Left lobe of liver (tissue), 2 donors: Measurements from ENCODE around the gene LRP10. TPM values are rescaled to one million over a fixed set of nuclear protein-coding genes. Genes with fewer than 3 reads are reported as not detected.
"Not testable (repeated sequence)": the region's sequence is repeated elsewhere in the genome, so short reads cannot be mapped to it uniquely, and the experiment has no call there.

Experiments used
- ATAC-seq: fragments of 200-7000 bp; cut with Tn5 transposase; one replicate; pipeline ENCODE4 v1.9.1; 2020; ENCODE audit warnings: mild to moderate bottlenecking, moderate library complexity
- DNase-seq: peaks from one replicate; pipeline ENCODE4 v3.0.0-alpha.2; 2020; ENCODE audit warnings: low spot score
- total RNA-seq: library from RNA; stranded (reverse); gene quantifications from one replicate; pipeline ENCODE4 v1.2.1, GENCODE V29; 2021
- donor health status: DM: no; HTN: no; CAD: no; lungs with moderate emphysema.
- donor health status: DM: no; HTN: yes; CAD: no.

LRP10 gene
- total RNA-seq, 1 donor from 2014 or later = 34.3 TPM

DNA sequence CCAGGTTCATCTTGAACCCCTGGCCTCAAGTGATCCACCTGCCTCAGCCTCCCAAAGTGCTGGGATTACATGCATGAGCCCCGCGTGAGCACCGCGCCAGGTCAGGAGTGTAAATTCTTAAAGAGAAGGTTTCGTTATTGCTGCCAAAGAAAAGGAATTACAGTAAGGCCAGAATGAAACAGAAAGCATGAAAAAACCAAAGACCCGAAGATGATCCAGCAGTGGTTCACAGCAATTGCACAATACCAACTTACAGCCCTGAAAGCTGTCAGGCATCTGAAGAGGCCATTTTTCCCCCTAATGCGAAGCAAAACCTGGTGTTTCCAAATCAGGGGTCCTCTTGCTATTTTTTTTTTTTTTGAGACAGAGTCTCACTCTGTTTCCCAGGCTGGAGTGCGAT lies 37.1 kb downstream of the LRP10 start:
- ATAC-seq (no peak), DNase-seq (no peak)

GRCh38 chr14:22910916-22911315 lies 39.4 kb downstream of the LRP10 start:
- DNase-seq (no peak), ATAC-seq (no peak)

GRCh38 chr14:22914836-22915235 lies 43.3 kb downstream of the LRP10 start:
- DNase-seq, ATAC-seq: not testable (repeated sequence)

DNA sequence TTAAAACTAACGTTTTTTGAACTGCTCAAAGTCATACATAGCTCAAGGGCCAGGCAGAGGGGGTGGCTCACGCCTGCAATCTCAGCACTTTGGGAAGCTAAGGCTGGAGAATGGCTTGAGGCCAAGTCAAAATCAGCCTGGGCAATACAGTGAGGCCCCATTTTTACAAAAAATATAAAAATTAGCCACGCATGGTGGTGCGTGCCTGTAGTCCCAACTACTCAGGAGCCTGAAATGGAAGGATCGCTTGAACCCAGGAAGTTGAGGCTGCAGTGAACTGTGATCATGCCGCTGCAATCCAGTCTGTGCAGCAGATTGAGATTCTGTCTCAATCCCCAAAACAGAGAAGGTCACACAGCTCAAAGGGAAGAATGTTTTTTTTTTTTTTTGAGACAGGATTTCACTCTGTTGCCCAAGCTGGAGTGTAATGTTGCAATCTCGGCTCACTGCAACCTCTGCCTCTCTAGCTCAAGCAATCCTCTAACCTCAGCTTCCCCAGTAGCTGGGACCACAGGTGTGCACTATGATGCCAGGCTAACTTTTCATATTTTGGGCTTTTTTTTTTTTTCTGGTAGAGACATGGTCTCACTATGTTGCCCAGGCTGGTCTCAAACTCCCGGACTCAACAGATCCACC lies 44.5 kb downstream of the LRP10 start:
- peak; percentile 70 for DNase-seq
- peak; percentile 39 for ATAC-seq

GRCh38 chr14:22918804-22919600 lies 47.5 kb downstream of the LRP10 start, which contains the start of gene RBM23:
TSS of gene RBM23 (minus strand) at chr14:22919149.
- DNase-seq (peak; percentile 99), ATAC-seq (peak; percentile 86)

DNA sequence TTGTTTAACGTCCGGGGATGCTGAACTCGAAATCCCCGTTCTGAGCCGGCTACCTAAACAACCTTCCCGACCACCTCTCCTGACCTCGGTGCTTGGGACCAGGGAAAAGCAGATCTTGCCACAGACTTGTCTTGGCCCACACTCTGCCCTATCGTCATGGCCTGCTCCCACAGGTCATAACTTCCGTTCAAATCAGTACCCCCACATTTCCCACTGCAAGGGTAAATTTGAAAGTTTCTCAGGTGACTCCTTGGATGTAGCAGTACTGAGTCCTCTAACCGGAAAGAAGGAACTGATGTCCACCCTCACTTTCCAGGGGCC lies 48.0 kb downstream of the LRP10 start:
- ATAC-seq (no peak), DNase-seq (no peak)

DNA sequence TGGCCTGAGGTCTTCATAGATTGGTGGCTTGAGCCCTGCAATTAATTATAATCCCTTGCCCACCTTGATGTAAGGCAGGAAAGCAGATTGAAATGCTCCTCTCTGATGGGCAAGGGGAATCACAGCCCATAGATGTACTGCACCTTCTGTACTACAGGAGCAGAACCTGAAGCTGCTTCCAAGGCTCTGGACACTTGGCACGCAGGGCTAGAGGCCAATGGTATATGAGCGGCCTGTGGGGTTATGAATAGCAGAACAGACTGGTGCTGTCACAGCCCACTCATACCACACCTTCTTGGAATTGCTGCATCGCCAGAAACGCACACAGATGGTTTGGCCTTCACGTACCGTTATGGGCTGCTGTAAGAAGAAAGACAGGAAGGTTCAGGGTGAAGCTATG lies 49.2 kb downstream of the LRP10 start:
- ATAC-seq (no peak), DNase-seq (no peak)

DNA sequence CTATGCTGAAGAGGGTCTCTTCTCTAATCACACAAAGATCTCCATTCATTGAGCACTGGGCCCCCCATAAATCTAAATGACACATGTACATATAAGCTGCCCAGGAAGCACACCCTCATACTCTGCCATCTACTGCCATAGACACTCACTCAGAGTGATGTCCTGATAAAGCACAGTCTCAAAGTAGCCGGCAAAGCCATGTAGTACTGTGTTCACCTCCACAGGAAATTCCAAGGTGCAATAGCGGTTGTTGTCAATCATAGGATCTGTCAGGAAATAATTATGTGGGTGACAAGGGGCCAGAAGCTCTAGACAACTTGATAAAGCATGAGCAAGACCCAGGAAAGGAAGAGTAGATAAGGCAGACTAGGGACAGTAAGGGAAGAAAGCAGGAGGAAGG lies 50.8 kb downstream of the LRP10 start:
- no peak for DNase-seq
- ATAC-seq = no peak

GRCh38 chr14:22923746-22924145 lies 52.2 kb downstream of the LRP10 start:
- no peak for DNase-seq
- no peak for ATAC-seq

GRCh38 chr14:22925513-22925912 lies 54.0 kb downstream of the LRP10 start:
- DNase-seq = no peak

DNA sequence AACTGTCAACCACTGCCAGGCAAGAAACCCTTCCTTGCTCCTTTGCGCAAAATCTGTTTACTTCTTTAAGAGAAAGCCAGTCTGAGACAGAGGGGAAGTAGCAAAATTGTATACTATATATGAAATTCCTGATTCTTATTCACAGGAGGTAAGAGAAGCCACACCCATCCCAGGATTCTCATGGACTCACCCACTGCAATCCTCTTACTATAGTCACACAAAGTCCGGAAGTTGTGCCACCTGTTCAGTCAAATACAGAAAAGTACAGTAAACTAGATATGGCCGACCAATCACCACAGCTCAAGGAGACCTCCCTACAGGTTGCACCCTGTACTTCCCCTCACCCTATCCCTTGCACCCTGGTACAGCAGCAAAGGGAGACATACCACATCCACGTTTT lies 54.8 kb downstream of the LRP10 start:
- DNase-seq (no peak), ATAC-seq (no peak)

More at GRCh38 chr14:22925513-22925912, 54.0 kb downstream of the LRP10 start:
- ATAC-seq = no peak

DNA sequence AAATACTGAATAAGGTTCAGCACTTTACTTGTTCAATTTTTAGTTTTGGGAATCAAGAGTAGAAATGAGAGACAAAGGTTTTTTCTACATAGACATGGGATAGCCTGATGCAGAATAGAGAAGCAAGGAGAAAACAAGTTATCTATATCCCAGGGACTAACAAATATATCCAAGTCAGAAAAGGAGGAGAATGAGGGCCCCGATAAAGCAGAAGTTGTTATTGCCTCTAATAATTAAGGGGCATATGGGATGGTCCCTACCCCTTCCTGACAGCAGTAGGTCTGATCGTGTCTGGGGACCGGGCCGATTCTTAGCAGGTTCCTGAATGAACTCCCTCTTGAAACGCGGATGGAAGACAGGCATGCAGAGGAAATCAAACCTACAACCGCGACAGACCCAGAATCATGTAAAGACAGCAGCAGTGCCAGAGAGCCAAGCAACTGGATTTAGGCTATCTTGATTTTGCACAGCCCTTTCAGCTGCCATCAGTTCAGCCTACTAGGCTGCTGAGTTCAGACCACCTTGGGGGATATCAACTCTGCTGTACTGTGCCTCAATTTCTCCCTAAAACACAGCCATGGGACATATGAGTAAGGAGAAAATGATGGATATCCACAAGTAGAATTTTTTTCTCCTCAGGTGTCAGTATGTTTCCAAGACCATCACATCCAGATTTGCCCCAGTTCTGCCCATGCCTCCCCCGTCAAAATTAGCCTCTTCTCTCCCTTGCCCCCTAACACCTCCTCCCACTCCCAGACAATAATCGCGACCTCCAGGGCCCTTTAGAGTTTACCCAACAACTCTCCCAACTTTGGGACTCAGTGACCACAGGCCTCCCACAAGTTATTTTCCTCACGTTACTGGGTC lies 56.9 kb downstream of the LRP10 start:
- DNase-seq (no peak), ATAC-seq (no peak)

GRCh38 chr14:22929104-22929960 lies 57.8 kb downstream of the LRP10 start, which contains the start of gene PRMT5:
TSS of gene PRMT5 (minus strand) at chr14:22929376. CDS start at chr14:22929361, 15 bp downstream.
- DNase-seq (peak; percentile 99), ATAC-seq (peak; percentile 95)

DNA sequence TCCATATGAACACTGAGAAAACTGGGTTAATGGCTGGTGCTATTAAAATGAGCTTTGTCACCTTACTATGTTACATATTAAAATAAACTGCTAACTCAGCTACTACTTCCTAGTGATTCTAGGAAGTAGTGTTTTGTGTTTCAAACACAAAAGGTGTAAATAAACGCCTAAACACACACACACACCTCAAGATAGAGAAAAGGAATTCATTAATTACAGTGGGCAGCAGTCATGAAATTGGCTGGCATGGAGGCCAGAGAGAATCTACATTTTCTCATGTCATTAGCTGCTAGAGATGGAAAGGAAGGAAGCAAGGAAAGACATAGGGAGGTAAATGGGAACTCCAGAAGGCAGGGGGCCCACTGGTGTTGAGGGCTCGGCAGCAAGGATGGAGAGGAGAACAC lies 58.4 kb downstream of the LRP10 start:
- ATAC-seq (peak; percentile 8), DNase-seq (no peak)

Other genes starting within 250 kb of the LRP10 start
- gene OR6J1, start 227.4 kb upstream of the LRP10 start, total RNA-seq = not detected
- 71.3 TPM for gene OXA1L, start 105.1 kb upstream of the LRP10 start, total RNA-seq
- gene SLC7A7, start 56.3 kb upstream of the LRP10 start, total RNA-seq = 6.1 TPM
- gene MRPL52, start 41.9 kb upstream of the LRP10 start, total RNA-seq = 48.9 TPM
- 10.9 TPM for gene MMP14, start 35.2 kb upstream of the LRP10 start, total RNA-seq
- 0.13 TPM for gene REM2, start 11.5 kb downstream of the LRP10 start, total RNA-seq
- 35.3 TPM for gene RBM23, start 47.4 kb downstream of the LRP10 start, total RNA-seq
- gene PRMT5, start 57.6 kb downstream of the LRP10 start, total RNA-seq = 19.7 TPM
- 9.7 TPM for gene HAUS4, start 85.3 kb downstream of the LRP10 start, total RNA-seq
- 8.6 TPM for gene AJUBA, start 110.8 kb downstream of the LRP10 start, total RNA-seq
- gene C14orf93, start 138.4 kb downstream of the LRP10 start, total RNA-seq = 4.3 TPM
- gene PSMB5, start 163.2 kb downstream of the LRP10 start, total RNA-seq = 59.9 TPM
- not detected for gene PSMB11, start 170.5 kb downstream of the LRP10 start, total RNA-seq
- 0.43 TPM for gene CDH24, start 185.8 kb downstream of the LRP10 start, total RNA-seq
- gene ACIN1, start 223.4 kb downstream of the LRP10 start, total RNA-seq = 48.2 TPM
- gene C14orf119, start 223.8 kb downstream of the LRP10 start, total RNA-seq = 14.4 TPM
- not detected for gene CIROP, start 233.2 kb downstream of the LRP10 start, total RNA-seq
- gene CEBPE, start 247.5 kb downstream of the LRP10 start, total RNA-seq = not detected